HL-60 (cell line): Measurements from ENCODE around the gene NETO1. TPM values are rescaled to one million over a fixed set of nuclear protein-coding genes. Genes with fewer than 3 reads are reported as not detected.

Experiments used
- DNase-seq, 2 experiments: peaks; one replicate each; pipeline ENCODE4 v3.0.0-alpha.2; 2010 to 2020; ENCODE audit warnings: low read depth in 1 of 2, low spot score in 1 of 2
- H3K27ac ChIP-seq: fragments of 250-450 bp; sonication (Bioruptor Pico); replicated peaks from 2 replicates; pipeline ENCODE4 v1.5.1; 2020; ENCODE audit warnings: mild to moderate bottlenecking, moderate library complexity
- H3K27me3 ChIP-seq: fragments of 250-450 bp; sonication (Bioruptor Pico); 2 replicates; pipeline ENCODE4 v1.5.1; 2021; ENCODE audit warnings: mild to moderate bottlenecking, moderate library complexity; ENCODE audit not compliant: insufficient read depth, poor library complexity, severe bottlenecking
- H3K4me3 ChIP-seq: replicated peaks from 2 replicates; pipeline ENCODE4 v1.5.1; 2011; ENCODE audit warnings: mild to moderate bottlenecking, control low read depth, low read length; ENCODE audit not compliant: insufficient read depth
- CTCF ChIP-seq: IDR thresholded peaks from one replicate; pipeline ENCODE4 v1.5.1; 2011; ENCODE audit warnings: low read length, control low read depth, inconsistent platforms; ENCODE audit not compliant: insufficient read depth
- GABPA ChIP-seq: IDR thresholded peaks from 2 replicates; pipeline ENCODE4 v1.6.1; 2012; ENCODE audit warnings: low read depth
- POLR2AphosphoS5 ChIP-seq: IDR thresholded peaks from 2 replicates; pipeline ENCODE4 v1.6.1; 2012; ENCODE audit warnings: low read depth
- SPI1 ChIP-seq: IDR thresholded peaks from 2 replicates; pipeline ENCODE4 v1.6.1; 2012; ENCODE audit warnings: low read depth, mild to moderate bottlenecking, borderline replicate concordance
- microRNA-seq: library from miRNA; unstranded; fragments of <30 nt; microRNA quantifications from one replicate; pipeline ENCODE4, GENCODE V29; 2018
- TF ChIP-seq, protein P1 (sequence below): IDR thresholded peaks from 2 replicates; pipeline ENCODE4 v1.6.1; 2012; ENCODE audit warnings: low read depth; ENCODE audit not compliant: insufficient replicate concordance

NETO1 gene

DNA sequence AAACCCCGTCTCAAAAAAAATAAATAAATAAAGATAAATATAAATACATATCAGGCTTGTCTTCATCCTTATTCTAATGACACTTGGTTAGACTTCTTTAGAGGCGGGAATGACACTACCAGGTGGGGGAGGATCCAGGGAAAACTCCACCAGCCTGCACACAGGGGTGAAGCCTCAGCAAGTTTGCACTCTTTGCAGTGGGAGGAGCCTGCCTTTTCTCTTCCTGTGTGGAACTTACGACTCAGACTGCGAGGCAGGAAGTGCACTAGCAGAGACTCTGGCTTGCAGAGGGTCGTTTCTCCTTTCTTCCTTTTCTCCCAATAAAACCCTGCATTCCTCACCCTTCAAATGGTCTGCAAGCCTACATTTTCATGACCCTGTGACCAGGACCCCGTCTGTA lies 170.1 kb downstream of the NETO1 start:
- no peak for TF ChIP-seq CTCF
- TF ChIP-seq POLR2AphosphoS5, result no peak
- TF ChIP-seq, protein P1, sequence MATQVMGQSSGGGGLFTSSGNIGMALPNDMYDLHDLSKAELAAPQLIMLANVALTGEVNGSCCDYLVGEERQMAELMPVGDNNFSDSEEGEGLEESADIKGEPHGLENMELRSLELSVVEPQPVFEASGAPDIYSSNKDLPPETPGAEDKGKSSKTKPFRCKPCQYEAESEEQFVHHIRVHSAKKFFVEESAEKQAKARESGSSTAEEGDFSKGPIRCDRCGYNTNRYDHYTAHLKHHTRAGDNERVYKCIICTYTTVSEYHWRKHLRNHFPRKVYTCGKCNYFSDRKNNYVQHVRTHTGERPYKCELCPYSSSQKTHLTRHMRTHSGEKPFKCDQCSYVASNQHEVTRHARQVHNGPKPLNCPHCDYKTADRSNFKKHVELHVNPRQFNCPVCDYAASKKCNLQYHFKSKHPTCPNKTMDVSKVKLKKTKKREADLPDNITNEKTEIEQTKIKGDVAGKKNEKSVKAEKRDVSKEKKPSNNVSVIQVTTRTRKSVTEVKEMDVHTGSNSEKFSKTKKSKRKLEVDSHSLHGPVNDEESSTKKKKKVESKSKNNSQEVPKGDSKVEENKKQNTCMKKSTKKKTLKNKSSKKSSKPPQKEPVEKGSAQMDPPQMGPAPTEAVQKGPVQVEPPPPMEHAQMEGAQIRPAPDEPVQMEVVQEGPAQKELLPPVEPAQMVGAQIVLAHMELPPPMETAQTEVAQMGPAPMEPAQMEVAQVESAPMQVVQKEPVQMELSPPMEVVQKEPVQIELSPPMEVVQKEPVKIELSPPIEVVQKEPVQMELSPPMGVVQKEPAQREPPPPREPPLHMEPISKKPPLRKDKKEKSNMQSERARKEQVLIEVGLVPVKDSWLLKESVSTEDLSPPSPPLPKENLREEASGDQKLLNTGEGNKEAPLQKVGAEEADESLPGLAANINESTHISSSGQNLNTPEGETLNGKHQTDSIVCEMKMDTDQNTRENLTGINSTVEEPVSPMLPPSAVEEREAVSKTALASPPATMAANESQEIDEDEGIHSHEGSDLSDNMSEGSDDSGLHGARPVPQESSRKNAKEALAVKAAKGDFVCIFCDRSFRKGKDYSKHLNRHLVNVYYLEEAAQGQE, result no peak
- no peak for TF ChIP-seq SPI1
- TF ChIP-seq GABPA, result no peak
- no peak overlapping the region for H3K27ac ChIP-seq
- no peak overlapping the region for H3K4me3 ChIP-seq
- no peak for DNase-seq
- H3K27me3 ChIP-seq, result no peaks in the 10 kb centered on the region

DNA sequence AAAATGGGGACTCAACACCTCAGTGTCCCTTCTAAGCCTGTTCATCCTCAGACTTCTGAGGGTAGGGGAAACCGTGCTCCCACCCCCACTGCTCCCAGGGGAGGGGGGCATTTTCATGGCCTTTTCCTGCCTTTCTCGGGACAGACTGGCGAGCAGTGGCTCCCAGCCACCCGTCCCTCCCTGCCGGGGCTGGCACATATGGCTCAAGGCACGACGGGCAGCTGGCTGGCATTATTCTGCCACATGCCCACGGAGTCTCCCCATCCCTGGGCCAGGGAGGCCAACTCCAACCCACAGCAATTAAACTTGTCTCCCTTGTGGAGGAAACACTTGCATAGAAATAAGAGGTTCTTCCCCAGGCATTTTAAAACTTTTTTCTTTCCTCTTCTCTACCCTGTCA lies 175.2 kb downstream of the NETO1 start:
- H3K4me3 ChIP-seq, result no peak overlapping the region
- TF ChIP-seq CTCF (no peak), POLR2AphosphoS5 (no peak), GABPA (no peak), SPI1 (no peak)
- TF ChIP-seq, protein P1, result no peak
- no peaks in the 10 kb centered on the region for H3K27me3 ChIP-seq
- H3K27ac ChIP-seq, result no peak overlapping the region
- no peak for DNase-seq

Small RNA genes lying within 50 kb of the gene (microRNA-seq; reads per million reads assigned to microRNA genes)
- gene MIR548AV, result not detected
